Large intestine (tissue), 3 donors: ENCODE results near the gene ZCCHC3. TPM values are rescaled to one million over a fixed set of nuclear protein-coding genes. Genes with fewer than 3 reads are reported as not detected.
A peak's percentile ranks its signal among the peaks of the same experiment; 100 is the strongest.

Experiments
- DNase-seq, 2 donors: peaks; one replicate each; pipeline versions ENCODE4 v3.0.0 to v3.0.0-alpha.2; 2013
- H3K27ac ChIP-seq: one replicate; pipeline ENCODE4 v1.5.1; 2013; ENCODE audit warnings: low read length
- H3K27me3 ChIP-seq: 2 replicates; pipeline ENCODE4 v1.6.1; 2013; ENCODE audit warnings: low read length; ENCODE audit not compliant: control insufficient read depth, insufficient read depth
- H3K36me3 ChIP-seq: 2 replicates; pipeline ENCODE4 v1.6.1; 2013; ENCODE audit warnings: low read length; ENCODE audit not compliant: control insufficient read depth, insufficient read depth
- H3K4me1 ChIP-seq: one replicate; pipeline ENCODE4 v1.6.1; 2013; ENCODE audit warnings: low read length; ENCODE audit not compliant: control insufficient read depth, insufficient read depth
- H3K4me3 ChIP-seq: one replicate; pipeline ENCODE4 v1.5.1; 2013; ENCODE audit warnings: low read length
- H3K9me3 ChIP-seq: one replicate; pipeline ENCODE4 v1.6.1; 2013; ENCODE audit warnings: mild to moderate bottlenecking, low read depth, low read length, moderate library complexity; ENCODE audit not compliant: control insufficient read depth
- WGBS: methylation state at CpG from one replicate; pipeline ENCODE4 v1.1.5; 2013; ENCODE audit warnings: low lambda C conversion rate; ENCODE audit not compliant: insufficient coverage; 5-methylcytosine and 5-hydroxymethylcytosine counted together
- polyA plus RNA-seq: library from polyadenylated mRNA; unstranded; fragments of 120-200 nt; gene quantifications from one replicate; pipeline ENCODE4 v1.2.1, GENCODE V29; 2013

The ZCCHC3 gene
- polyA plus RNA-seq, 1 donor = 28.1 TPM

GRCh38 chr20:266596-267562 lies 30.5 kb upstream of the ZCCHC3 start:
- no peaks in the 10 kb centered on the region for H3K9me3 ChIP-seq
- no peak overlapping the region for H3K27ac ChIP-seq
- no peaks in the 10 kb centered on the region for H3K27me3 ChIP-seq
- H3K4me1 ChIP-seq = peaks cover 4% of the 10 kb centered on the region
- no peaks in the 10 kb centered on the region for H3K36me3 ChIP-seq
- peak overlapping the region; percentile 56 for H3K4me3 ChIP-seq
- peak; percentile 78 for DNase-seq
- no CpG with 5 or more reads among the region's 43 CpGs for WGBS

- no peaks in the 10 kb centered on the region for H3K27me3 ChIP-seq
- no CpG with 5 or more reads among the region's 5 CpGs for WGBS
- no peak overlapping the region for H3K4me3 ChIP-seq
- no peaks in the 10 kb centered on the region for H3K9me3 ChIP-seq
- DNase-seq = no peak
- H3K36me3 ChIP-seq = peaks cover 9% of the 10 kb centered on the region
- H3K4me1 ChIP-seq = peaks cover 4% of the 10 kb centered on the region
- H3K27ac ChIP-seq = no peak overlapping the region
These were observed 26.9 kb upstream of the ZCCHC3 start for GRCh38 chr20:270517-270916.

GRCh38 chr20:271069-271468 lies 26.3 kb upstream of the ZCCHC3 start:
- Histone ChIP-seq H3K36me3 (peaks cover 14% of the 10 kb centered on the region), H3K9me3 (no peaks in the 10 kb centered on the region), H3K4me3 (no peak overlapping the region), H3K4me1 (peaks cover 4% of the 10 kb centered on the region), H3K27ac (no peak overlapping the region), H3K27me3 (no peaks in the 10 kb centered on the region)
- WGBS = no CpG with 5 or more reads among the region's 4 CpGs
- DNase-seq = no peak

GRCh38 chr20:271528-271927 lies 25.8 kb upstream of the ZCCHC3 start:
- H3K27me3 ChIP-seq = no peaks in the 10 kb centered on the region
- no peak overlapping the region for H3K4me3 ChIP-seq
- no peak for DNase-seq
- H3K36me3 ChIP-seq = peaks cover 18% of the 10 kb centered on the region
- peaks cover 4% of the 10 kb centered on the region for H3K4me1 ChIP-seq
- no peak overlapping the region for H3K27ac ChIP-seq
- H3K9me3 ChIP-seq = no peaks in the 10 kb centered on the region

- Histone ChIP-seq H3K9me3 (no peaks in the 10 kb centered on the region), H3K36me3 (peaks cover 27% of the 10 kb centered on the region), H3K27me3 (no peaks in the 10 kb centered on the region), H3K27ac (no peak overlapping the region), H3K4me1 (no peaks in the 10 kb centered on the region), H3K4me3 (no peak overlapping the region)
- no peak for DNase-seq
These were observed 24.7 kb upstream of the ZCCHC3 start for GRCh38 chr20:272718-273117.

GRCh38 chr20:273884-274283 lies 23.5 kb upstream of the ZCCHC3 start:
- Histone ChIP-seq H3K4me3 (no peak overlapping the region), H3K4me1 (no peaks in the 10 kb centered on the region), H3K36me3 (peaks cover 32% of the 10 kb centered on the region), H3K27ac (no peak overlapping the region), H3K27me3 (no peaks in the 10 kb centered on the region), H3K9me3 (no peaks in the 10 kb centered on the region)
- DNase-seq = no peak
- no CpG with 5 or more reads among the region's 3 CpGs for WGBS

- whole genome bisulfite sequencing = no CpG with 5 or more reads among the region's 7 CpGs
- no peaks in the 10 kb centered on the region for H3K4me1 ChIP-seq
- H3K9me3 ChIP-seq = peaks cover 3% of the 10 kb centered on the region
- H3K27ac ChIP-seq = no peak overlapping the region
- no peak for DNase-seq
- H3K36me3 ChIP-seq = peaks cover 37% of the 10 kb centered on the region
- no peaks in the 10 kb centered on the region for H3K27me3 ChIP-seq
- no peak overlapping the region for H3K4me3 ChIP-seq
These were observed 21.6 kb upstream of the ZCCHC3 start for GRCh38 chr20:275791-276190.

GRCh38 chr20:276620-277495 lies 20.5 kb upstream of the ZCCHC3 start:
- H3K27me3 ChIP-seq = no peaks in the 10 kb centered on the region
- WGBS = no CpG with 5 or more reads among the region's 12 CpGs
- peaks cover 45% of the 10 kb centered on the region for H3K36me3 ChIP-seq
- no peak for DNase-seq
- peaks cover 3% of the 10 kb centered on the region for H3K9me3 ChIP-seq
- H3K4me1 ChIP-seq = no peaks in the 10 kb centered on the region
- no peak overlapping the region for H3K4me3 ChIP-seq
- no peak overlapping the region for H3K27ac ChIP-seq

GRCh38 chr20:277496-277781 lies 19.9 kb upstream of the ZCCHC3 start:
- no peak for DNase-seq
- Histone ChIP-seq H3K36me3 (peaks cover 48% of the 10 kb centered on the region), H3K4me3 (no peak overlapping the region), H3K9me3 (peaks cover 3% of the 10 kb centered on the region), H3K4me1 (no peaks in the 10 kb centered on the region), H3K27ac (no peak overlapping the region), H3K27me3 (no peaks in the 10 kb centered on the region)
- WGBS = 80% methylated on average over 1 of the region's 3 CpGs

- no peak overlapping the region for H3K27ac ChIP-seq
- no CpG with 5 or more reads among the region's 5 CpGs for WGBS
- peaks cover 3% of the 10 kb centered on the region for H3K9me3 ChIP-seq
- no peaks in the 10 kb centered on the region for H3K27me3 ChIP-seq
- DNase-seq = no peak
- no peak overlapping the region for H3K4me3 ChIP-seq
- H3K36me3 ChIP-seq = peaks cover 48% of the 10 kb centered on the region
- no peaks in the 10 kb centered on the region for H3K4me1 ChIP-seq
These were observed 19.2 kb upstream of the ZCCHC3 start for GRCh38 chr20:278181-278580.
